Neuronal stem cell (in vitro differentiated cells): ENCODE results near the gene KIF5B. TPM values are rescaled to one million over a fixed set of nuclear protein-coding genes. Genes with fewer than 3 reads are reported as not detected.
A peak's percentile ranks its signal among the peaks of the same experiment; 100 is the strongest.

Experiments used
- DNase-seq: peaks from one replicate; pipeline ENCODE4 v3.0.0-alpha.2; 2013; ENCODE audit warnings: low spot score
- H2AFZ ChIP-seq: one replicate; pipeline ENCODE4 v1.6.1; 2013; ENCODE audit warnings: mild to moderate bottlenecking, low read length, inconsistent platforms
- H2AK5ac ChIP-seq: 2 replicates; pipeline ENCODE4 v1.6.1; 2013; ENCODE audit warnings: low read depth, mild to moderate bottlenecking, inconsistent platforms, low read length, moderate library complexity, mixed read lengths
- H2BK120ac ChIP-seq: 2 replicates; pipeline ENCODE4 v1.6.1; 2013; ENCODE audit warnings: low read depth, mild to moderate bottlenecking, inconsistent platforms, low read length, moderate library complexity, mixed read lengths
- H2BK12ac ChIP-seq: one replicate; pipeline ENCODE4 v1.6.1; 2013; ENCODE audit warnings: low read length, inconsistent platforms
- H2BK15ac ChIP-seq: 2 replicates; pipeline ENCODE4 v1.6.1; 2013; ENCODE audit warnings: mild to moderate bottlenecking, low read length, inconsistent platforms, mixed read lengths
- H2BK5ac ChIP-seq: one replicate; pipeline ENCODE4 v1.6.1; 2013; ENCODE audit warnings: inconsistent platforms, mild to moderate bottlenecking, low read length, moderate library complexity
- H3K14ac ChIP-seq: one replicate; pipeline ENCODE4 v1.6.1; 2013; ENCODE audit warnings: low read length, inconsistent platforms
- H3K18ac ChIP-seq: 2 replicates; pipeline ENCODE4 v1.6.1; 2013; ENCODE audit warnings: low read length, inconsistent platforms
- H3K23ac ChIP-seq: 2 replicates; pipeline ENCODE4 v1.6.1; 2013; ENCODE audit warnings: low read depth, mild to moderate bottlenecking, mixed read lengths, low read length, inconsistent platforms; ENCODE audit not compliant: poor library complexity
- H3K27ac ChIP-seq: replicated peaks from 3 replicates; pipeline ENCODE4 v1.5.1; 2013; ENCODE audit warnings: low read length, inconsistent platforms
- H3K27me3 ChIP-seq, 3 experiments: 2 replicates each; pipeline ENCODE4 v1.6.1; 2013; ENCODE audit warnings: low read length in 3 of 3, mild to moderate bottlenecking in 2 of 3, inconsistent platforms in 1 of 3, low read depth in 1 of 3, mixed read lengths in 1 of 3, moderate library complexity in 1 of 3; ENCODE audit not compliant: control insufficient read depth in 3 of 3, insufficient read depth in 3 of 3
- H3K36me3 ChIP-seq, 2 donors: replicated peaks in 1 of 2; 2 replicates each; pipeline ENCODE4 v1.6.1; 2013; ENCODE audit warnings: low read length in 2 of 2; ENCODE audit not compliant: control insufficient read depth in 2 of 2, insufficient read depth in 2 of 2
- H3K4ac ChIP-seq: 2 replicates; pipeline ENCODE4 v1.6.1; 2013; ENCODE audit warnings: inconsistent platforms, mild to moderate bottlenecking, low read length, moderate library complexity
- H3K4me1 ChIP-seq, 2 donors: 1 replicate in 1 of 2; 2 replicates in 1 of 2; pipeline ENCODE4 v1.6.1; 2013; ENCODE audit warnings: low read length in 2 of 2, low read depth in 1 of 2; ENCODE audit not compliant: control insufficient read depth in 2 of 2, insufficient read depth in 1 of 2
- H3K4me2 ChIP-seq: one replicate; pipeline ENCODE4 v1.6.1; 2013; ENCODE audit warnings: mild to moderate bottlenecking, low read length, inconsistent platforms; ENCODE audit not compliant: insufficient read depth, poor library complexity, severe bottlenecking
- H3K4me3 ChIP-seq, 2 donors: 2 replicates each; pipeline ENCODE4 v1.5.1; 2013; ENCODE audit warnings: low read length in 2 of 2, mild to moderate bottlenecking in 2 of 2, inconsistent platforms in 1 of 2, moderate library complexity in 1 of 2
- H3K79me1 ChIP-seq: one replicate; pipeline ENCODE4 v1.6.1; 2013; ENCODE audit warnings: low read depth, mild to moderate bottlenecking, inconsistent platforms, low read length, moderate library complexity
- H3K9ac ChIP-seq: one replicate; pipeline ENCODE4 v1.6.1; 2013; ENCODE audit warnings: mild to moderate bottlenecking, low read depth, low read length, inconsistent platforms; ENCODE audit not compliant: poor library complexity
- H3K9me3 ChIP-seq, 2 donors: replicated peaks in 1 of 2; 2 replicates each; pipeline versions ENCODE3 to v1.6.1; 2013; ENCODE audit warnings: low read length in 2 of 2, mild to moderate bottlenecking in 2 of 2, inconsistent platforms in 1 of 2, low read depth in 1 of 2, mixed read lengths in 1 of 2, moderate library complexity in 1 of 2; ENCODE audit not compliant: control insufficient read depth in 2 of 2, insufficient read depth in 1 of 2
- H4K8ac ChIP-seq: one replicate; pipeline ENCODE4 v1.6.1; 2013; ENCODE audit warnings: low read depth, mild to moderate bottlenecking, inconsistent platforms, low read length, moderate library complexity
- H4K91ac ChIP-seq: one replicate; pipeline ENCODE4 v1.6.1; 2013; ENCODE audit warnings: low read length, low read depth, mild to moderate bottlenecking, inconsistent platforms; ENCODE audit not compliant: poor library complexity
- WGBS, 2 donors: extraction: QIAGEN DNeasy Blood & Tissue Kit; methylation state at CpG; one replicate each; pipeline ENCODE4 v1.1.7; 2013; ENCODE audit warnings: missing lambda C conversion rate in 2 of 2, mixed read lengths in 1 of 2; ENCODE audit not compliant: insufficient read length in 2 of 2, insufficient replicate concordance in 1 of 2; ENCODE audit errors: extremely low coverage in 2 of 2; 5-methylcytosine and 5-hydroxymethylcytosine counted together
- polyA plus RNA-seq, 2 experiments: library from polyadenylated mRNA; stranded (reverse); fragments of 200-250 nt; gene quantifications; one replicate each; pipeline ENCODE4 v1.2.3, GENCODE V29; 2013

The KIF5B gene
- polyA plus RNA-seq (2013, experiment 1 of 2): 76.9 TPM
- 78.4 TPM for polyA plus RNA-seq (2013, experiment 2 of 2)

DNA sequence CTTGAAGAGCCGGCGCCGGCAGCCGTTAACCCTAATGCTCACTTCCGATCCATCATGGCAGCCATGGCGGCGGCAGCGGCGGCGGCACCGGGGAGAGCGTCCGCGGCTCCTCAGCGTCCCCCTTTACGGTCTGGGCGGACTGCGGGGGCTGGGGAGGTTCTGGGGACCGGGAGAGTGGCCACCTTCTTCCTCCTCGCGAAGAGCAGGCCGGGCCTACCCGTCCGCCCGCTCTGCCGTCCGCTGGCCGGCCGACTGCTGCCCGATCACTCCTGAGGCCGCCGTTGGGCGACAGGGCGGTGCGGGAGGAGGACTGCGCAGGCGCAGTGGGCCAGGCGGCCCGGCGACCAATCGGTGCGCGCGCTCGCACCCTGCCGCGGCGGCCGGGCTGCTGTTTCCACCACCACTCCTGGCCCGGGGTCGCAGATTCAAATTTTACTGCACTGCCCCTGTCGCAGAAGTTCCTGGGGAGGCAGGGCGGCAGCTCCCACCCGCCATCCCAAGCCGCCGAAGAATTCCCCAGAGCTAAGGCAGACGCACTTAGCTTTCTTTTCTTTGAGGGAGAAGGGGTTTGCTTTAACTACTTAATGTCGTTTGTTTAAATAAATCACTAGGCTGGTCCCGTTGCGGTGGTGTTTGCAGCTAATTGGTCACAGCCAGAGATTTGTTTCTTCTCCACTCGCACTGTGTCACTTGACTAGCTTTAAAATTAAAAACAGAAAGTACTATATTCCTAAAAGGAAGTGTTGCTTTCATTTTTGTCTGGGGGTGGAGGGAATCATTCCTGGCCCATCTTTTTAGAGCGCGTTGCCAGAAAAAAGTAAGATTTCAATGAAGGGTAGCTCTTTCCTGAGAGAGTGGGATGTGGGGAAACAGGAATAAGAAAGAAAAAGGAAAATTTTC, at the start of gene KIF5B:
Gene KIF5B, minus strand, starts transcription at position 290 of the 900 bp plus-strand sequence. CDS start 452 bp downstream, outside the sequence.
- Histone ChIP-seq H3K27ac (peak within 1 kb of the TSS; percentile 90), H3K4me1 (peaks cover 2 to 8% of the 10 kb centered on the region in 2 donors), H4K91ac (no peak within 1 kb of the TSS), H3K9me3 (no peaks in the 10 kb centered on the region), H3K14ac (peak within 1 kb of the TSS; percentile 38), H3K27me3 (peaks cover 0 to 2% (median 0%) of the 10 kb centered on the region in 3 experiments), H3K9ac (peak within 1 kb of the TSS; percentile 96), H2BK5ac (peak within 1 kb of the TSS; percentile 99), H3K36me3 (peaks cover 0 to 9% of the 10 kb centered on the region in 2 donors), H2AK5ac (no peak within 1 kb of the TSS), H2BK15ac (peak within 1 kb of the TSS; percentile 97), H3K18ac (peak within 1 kb of the TSS; percentile 100), H3K79me1 (peaks cover 4% of the 10 kb centered on the region), H2BK12ac (no peak within 1 kb of the TSS), H3K4me3 (peak within 1 kb of the TSS; percentile 97 to 99), H3K4ac (peak within 1 kb of the TSS; percentile 76), H4K8ac (peak within 1 kb of the TSS; percentile 96), H3K4me2 (peak within 1 kb of the TSS; percentile 74), H3K23ac (peak within 1 kb of the TSS; percentile 100), H2AFZ (peak within 1 kb of the TSS; percentile 91), H2BK120ac (peak within 1 kb of the TSS; percentile 96)
- DNase-seq: peak; percentile 87
- whole genome bisulfite sequencing, 2 donors: no CpG with 5 or more reads among the region's 63 CpGs

DNA sequence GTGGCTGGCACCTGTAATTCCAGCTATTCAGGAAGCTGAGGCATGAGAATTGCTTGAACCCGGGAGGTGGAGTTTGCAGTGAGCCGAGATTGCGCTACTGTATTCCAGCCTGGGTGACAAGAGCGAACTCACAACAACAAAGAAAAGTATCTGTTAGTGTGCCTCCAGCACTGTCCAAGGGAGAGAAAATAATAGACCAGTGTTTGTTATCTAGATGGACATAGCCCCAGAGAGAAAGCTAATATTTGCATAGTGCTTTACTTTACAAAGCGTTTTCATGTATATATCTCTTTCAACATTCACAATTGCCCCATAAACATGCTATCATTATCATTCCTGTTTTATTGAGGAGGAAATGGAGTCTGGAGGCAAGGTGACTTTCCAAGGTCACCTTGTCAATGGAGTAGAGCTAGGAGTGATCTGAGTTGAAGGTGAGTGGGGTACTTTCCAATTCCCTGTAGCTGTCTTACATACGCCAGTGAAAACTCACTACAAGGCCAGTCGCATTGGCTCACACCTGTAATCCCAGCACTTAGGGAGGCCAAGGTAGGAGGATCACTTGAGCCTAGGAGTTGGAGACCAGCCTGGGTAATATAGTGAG, 49.7 kb upstream of the KIF5B start:
- no CpG with 5 or more reads among the region's 7 CpGs for WGBS, 2 donors
- Histone ChIP-seq H3K4ac (no peak overlapping the region), H3K9me3 (no peaks in the 10 kb centered on the region), H3K23ac (no peak overlapping the region), H4K91ac (no peak overlapping the region), H2BK12ac (no peak overlapping the region), H3K36me3 (no peaks in the 10 kb centered on the region), H3K4me2 (no peak overlapping the region), H3K4me1 (peaks cover 0 to 3% of the 10 kb centered on the region in 2 donors), H2BK5ac (no peak overlapping the region), H2BK120ac (no peak overlapping the region), H4K8ac (no peak overlapping the region), H3K79me1 (no peaks in the 10 kb centered on the region), H2AFZ (no peak overlapping the region), H3K9ac (no peak overlapping the region), H3K18ac (no peak overlapping the region), H2BK15ac (no peak overlapping the region), H3K14ac (no peak overlapping the region), H3K4me3 (no peak overlapping the region), H2AK5ac (no peak overlapping the region), H3K27me3 (no peaks in the 10 kb centered on the region), H3K27ac (no peak overlapping the region)
- DNase-seq: no peak

DNA sequence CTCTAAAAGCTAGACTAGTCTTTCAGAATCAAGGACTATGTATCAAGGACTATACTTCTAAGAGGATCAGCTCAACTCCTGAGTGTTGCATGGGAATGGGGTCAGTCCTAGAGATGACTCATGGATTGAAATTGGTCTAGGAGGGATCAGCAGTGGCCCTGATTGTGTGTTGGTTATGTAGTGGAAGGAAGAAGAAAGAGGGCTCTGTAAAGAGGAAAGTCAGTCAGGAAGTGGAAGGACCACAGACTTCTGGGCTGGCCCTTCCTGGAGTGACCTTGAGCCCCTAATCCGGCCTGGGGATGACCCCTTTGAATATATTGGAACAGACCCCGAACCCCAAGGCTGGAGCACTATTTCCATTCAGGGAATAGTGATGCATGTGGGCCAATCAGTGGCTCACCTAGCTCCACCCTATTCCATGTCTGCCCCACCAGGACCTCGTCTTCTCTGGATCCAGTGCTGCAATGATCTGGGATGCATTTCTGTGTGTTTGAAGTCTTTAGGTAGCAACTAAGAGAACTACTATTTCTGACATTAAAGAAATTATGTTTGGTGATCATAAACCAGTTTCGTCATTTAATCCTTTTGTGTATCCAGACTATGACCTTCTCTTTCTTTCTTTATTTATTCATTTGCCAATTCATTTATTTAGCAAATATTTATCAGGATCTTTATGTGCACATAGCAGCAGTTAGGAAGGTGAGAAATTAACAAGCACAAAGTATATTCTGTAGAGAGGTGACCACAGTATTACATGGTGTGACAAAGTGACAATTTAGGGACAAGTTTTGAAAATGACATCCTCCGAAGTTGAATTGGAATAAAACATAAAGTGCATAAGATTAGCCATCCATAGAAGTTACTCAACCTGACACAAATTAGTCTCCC, 48.6 kb upstream of the KIF5B start:
- Histone ChIP-seq H3K9ac (no peak overlapping the region), H3K4me2 (no peak overlapping the region), H2BK15ac (no peak overlapping the region), H3K4me1 (peaks cover 0 to 3% of the 10 kb centered on the region in 2 donors), H3K27me3 (no peaks in the 10 kb centered on the region), H3K14ac (no peak overlapping the region), H3K4me3 (no peak overlapping the region), H3K79me1 (no peaks in the 10 kb centered on the region), H2BK120ac (no peak overlapping the region), H2AFZ (no peak overlapping the region), H3K18ac (no peak overlapping the region), H3K4ac (no peak overlapping the region), H3K36me3 (no peaks in the 10 kb centered on the region), H2BK5ac (no peak overlapping the region), H3K9me3 (no peaks in the 10 kb centered on the region), H2AK5ac (no peak overlapping the region), H4K8ac (no peak overlapping the region), H3K27ac (no peak overlapping the region), H2BK12ac (no peak overlapping the region), H3K23ac (no peak overlapping the region), H4K91ac (no peak overlapping the region)
- DNase-seq: no peak
- no CpG with 5 or more reads among the region's 5 CpGs for WGBS, 2 donors
